Gastroesophageal sphincter (tissue), 3 donors: ENCODE data around the gene LMNB1.

Source experiments
- CTCF ChIP-seq, 4 experiments: fragments of 200-600 bp in 2 of 4; fragments of 450-650 bp in 2 of 4; sonication (generic) in 1 of 4; IDR thresholded peaks; one replicate each; pipeline ENCODE4 v1.5.1; 2017 to 2019; ENCODE audit warnings: antibody characterized with exemption in 4 of 4, mild to moderate bottlenecking in 2 of 4, moderate library complexity in 2 of 4
- POLR2A ChIP-seq, 2 donors: fragments of 450-650 bp; IDR thresholded peaks; one replicate each; pipeline ENCODE4 v1.6.1; 2017; ENCODE audit warnings: antibody characterized with exemption in 2 of 2, mild to moderate bottlenecking in 2 of 2, moderate library complexity in 1 of 2
- POLR2AphosphoS5 ChIP-seq: sonication (generic); formaldehyde crosslinking; IDR thresholded peaks from one replicate; pipeline ENCODE4 v1.6.1; 2017; ENCODE audit warnings: antibody characterized with exemption

- peak in 3 of 4 experiments; percentile 30 to 37 (median 34) for TF ChIP-seq CTCF (IDR thresholded peaks at IDR 0.05)
- TF ChIP-seq POLR2AphosphoS5 = no peak
- no peak for TF ChIP-seq POLR2A (IDR thresholded peaks at IDR 0.05)
Measured at GRCh38 chr5:126837906-126838539, 61.1 kb downstream of the LMNB1 start.
